AG09319 (cell line): Measurements from ENCODE around the gene SESN3.

Experiments used
- DNase-seq: peaks from one replicate; pipeline ENCODE4 v3.0.0-alpha.2; 2010; ENCODE audit warnings: low read depth; ENCODE audit errors: extremely low read depth
- TF ChIP-seq, protein P1 (sequence below): IDR thresholded peaks from 2 replicates; pipeline ENCODE4 v1.5.1; 2011; ENCODE audit warnings: low read depth, mild to moderate bottlenecking, inconsistent platforms, low read length, moderate library complexity

Gene SESN3

DNA sequence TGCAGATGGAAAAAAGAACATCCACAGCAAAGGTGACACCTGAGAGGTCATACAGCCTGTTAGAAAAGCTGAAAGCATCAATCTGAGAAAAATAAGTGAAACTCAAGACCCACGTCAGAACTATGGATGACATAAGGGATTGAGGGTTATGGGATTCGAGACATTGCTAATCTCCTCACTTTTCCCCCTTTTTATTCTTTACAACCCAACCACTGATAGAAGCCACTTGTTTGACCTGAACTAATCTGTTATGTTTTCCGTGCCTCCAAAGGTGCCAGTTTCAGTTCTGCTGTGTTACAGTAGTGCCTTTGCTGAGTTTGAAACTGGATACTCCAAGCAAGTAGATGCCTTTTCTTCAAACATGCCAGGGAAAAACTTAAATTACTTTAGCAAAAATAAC lies 16.9 kb upstream of the SESN3 start:
- TF ChIP-seq, protein P1, sequence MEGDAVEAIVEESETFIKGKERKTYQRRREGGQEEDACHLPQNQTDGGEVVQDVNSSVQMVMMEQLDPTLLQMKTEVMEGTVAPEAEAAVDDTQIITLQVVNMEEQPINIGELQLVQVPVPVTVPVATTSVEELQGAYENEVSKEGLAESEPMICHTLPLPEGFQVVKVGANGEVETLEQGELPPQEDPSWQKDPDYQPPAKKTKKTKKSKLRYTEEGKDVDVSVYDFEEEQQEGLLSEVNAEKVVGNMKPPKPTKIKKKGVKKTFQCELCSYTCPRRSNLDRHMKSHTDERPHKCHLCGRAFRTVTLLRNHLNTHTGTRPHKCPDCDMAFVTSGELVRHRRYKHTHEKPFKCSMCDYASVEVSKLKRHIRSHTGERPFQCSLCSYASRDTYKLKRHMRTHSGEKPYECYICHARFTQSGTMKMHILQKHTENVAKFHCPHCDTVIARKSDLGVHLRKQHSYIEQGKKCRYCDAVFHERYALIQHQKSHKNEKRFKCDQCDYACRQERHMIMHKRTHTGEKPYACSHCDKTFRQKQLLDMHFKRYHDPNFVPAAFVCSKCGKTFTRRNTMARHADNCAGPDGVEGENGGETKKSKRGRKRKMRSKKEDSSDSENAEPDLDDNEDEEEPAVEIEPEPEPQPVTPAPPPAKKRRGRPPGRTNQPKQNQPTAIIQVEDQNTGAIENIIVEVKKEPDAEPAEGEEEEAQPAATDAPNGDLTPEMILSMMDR: no peak
- no peak for DNase-seq

DNA sequence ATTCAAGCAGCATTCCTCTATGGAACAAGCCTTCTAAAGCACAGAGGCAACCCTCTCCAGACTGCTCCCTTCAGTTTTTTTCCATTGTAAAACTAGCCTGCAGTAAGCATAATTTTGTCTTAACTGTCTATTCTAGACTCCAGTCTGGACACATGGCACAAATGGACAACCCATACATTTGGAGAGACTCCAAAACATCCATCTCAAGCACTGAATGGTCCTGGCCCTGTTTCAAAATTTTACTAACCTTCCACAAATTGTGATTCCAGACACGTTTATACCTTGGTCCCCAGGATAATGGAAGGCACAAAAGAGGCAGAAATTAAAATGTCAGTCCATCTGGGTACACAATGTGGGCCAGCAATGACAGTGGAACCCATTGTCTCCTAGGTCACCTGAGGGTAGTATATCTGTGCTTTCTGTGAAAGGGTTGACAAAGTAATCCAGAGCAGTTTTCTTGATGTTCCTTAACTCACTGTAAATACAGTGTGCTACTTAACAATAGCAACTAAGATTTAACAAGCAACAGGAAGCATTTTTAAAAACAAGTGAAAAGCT lies 16.2 kb upstream of the SESN3 start:
- DNase-seq: no peak
- TF ChIP-seq, protein P1: no peak

DNA sequence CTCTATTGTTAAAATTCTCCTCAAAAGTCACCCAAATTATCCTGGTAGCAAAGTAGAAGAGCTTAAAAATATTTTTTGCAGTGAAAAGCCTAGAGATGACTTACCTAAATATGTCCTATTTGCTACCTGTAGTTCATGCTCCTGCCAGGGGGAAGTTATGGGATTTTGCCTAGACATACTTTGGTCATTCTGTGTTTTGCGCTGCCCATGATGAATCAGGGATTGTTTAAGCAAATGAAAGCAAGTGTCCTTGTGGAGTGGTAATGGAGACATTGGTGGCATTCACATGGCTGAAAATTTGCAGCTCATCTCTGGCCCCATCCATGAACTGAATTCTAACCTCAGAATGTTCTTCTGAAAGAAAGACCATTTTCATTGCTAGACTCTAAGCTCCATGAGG lies 14.6 kb upstream of the SESN3 start:
- TF ChIP-seq, protein P1: no peak
- no peak for DNase-seq

DNA sequence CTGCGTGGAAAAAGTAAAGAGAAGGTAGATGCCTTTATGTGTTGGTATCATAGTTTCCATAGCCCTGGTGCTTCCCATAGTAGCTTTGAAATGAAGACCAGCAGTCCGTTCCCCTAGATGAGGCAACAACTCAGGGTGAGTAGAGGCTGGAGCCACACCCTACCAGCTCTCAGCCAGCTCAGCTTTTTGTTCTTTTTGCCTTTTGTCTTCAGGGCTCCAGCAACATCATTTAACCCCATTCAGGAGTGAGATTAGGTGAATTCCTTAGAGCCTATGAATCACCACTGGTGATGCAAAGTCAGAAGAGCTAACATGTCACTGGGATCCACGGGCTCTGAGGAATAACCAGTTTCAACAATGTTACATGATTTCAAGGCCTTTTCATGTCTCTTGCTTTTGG lies 14.0 kb upstream of the SESN3 start:
- TF ChIP-seq, protein P1: no peak
- no peak for DNase-seq

DNA sequence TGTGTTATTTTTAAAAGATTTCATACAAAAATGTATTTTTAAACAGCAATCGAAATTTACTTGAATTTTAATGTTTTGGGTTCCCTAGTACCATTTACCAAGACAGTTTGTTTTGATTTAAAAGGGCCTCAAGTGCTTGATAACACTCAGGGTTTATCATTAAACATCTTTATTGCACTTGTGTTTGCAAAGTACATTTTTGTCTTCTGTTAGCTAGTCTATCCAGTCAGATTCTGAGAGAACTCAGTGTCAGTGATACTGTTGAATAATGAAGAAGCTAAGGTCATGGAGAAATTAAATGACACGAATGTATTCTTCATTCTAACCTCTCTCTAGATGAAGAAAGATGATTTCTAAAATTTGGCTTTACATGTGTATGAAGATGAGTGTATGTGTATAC lies 12.7 kb upstream of the SESN3 start:
- no peak for DNase-seq
- TF ChIP-seq, protein P1: no peak

DNA sequence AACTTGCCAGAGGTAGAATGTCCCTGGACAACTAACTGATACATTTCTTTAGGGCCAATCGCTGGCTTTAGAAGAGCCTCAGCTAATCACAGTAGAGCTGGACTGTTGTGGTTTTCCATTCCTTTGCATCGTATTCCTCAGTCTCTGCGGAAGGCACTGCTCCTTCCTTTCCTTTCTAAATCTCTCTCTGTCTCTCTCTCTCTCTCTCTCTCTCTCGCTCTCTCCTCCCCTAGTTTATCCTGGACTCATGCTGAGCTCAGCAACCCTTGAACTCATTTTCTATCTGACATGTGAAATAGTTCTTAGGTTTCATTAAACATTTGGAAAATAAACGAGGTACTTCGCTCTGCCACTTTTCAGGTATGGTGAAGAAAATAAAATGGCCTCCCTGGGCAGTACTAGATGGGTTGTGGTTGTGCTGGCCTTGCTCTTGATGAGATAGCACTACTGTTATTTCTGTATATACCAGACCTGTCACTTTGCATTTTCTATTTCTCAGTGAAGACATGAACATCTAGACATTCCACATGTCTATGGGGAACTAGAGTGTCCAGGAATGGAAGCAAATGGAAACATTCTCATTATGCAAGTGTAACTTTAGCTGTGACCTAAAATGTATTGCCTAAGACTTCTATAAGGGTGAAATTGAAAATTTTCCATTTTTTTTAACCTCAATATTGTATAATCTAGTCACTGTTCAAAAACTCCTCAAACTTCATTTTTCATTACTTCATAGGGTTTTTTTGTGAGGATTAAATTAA lies 12.0 kb upstream of the SESN3 start:
- TF ChIP-seq, protein P1: no peak
- no peak for DNase-seq

DNA sequence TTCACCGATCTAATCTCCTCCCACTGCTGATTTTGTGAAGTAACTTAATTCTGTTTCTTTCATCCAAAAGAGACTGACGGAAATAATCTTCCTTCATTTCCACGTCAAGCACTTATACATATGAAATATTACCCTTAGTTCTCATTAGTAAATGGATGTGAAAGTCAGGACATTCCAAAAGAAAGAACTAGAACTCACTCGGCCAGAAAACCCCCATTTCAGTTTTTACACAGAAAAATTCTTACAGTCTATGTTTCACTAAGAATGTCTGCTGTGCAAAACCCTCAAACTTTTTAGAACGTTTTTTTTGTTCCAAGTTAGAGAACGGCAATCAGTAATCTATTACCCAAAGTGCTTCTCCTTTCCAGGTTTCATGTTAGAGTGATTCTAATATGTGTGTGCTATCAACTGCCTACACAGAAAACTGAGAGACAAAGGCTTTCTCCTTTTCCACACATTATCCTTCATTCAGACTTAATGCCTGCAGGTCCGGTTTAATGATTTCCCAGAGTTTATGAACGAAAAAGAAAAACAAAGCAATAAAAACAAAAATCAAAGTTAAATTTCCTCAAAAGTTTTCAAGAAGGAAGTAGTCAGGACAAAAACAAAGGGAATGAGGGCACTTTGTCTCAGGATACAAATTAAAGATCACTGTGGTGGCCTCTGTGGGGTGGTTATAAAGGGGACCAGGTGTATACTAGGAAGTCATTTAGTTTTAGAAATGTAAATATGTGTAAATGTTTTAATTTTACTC lies 11.3 kb upstream of the SESN3 start:
- TF ChIP-seq, protein P1: no peak
- DNase-seq: no peak
